Measurements from ENCODE around the gene SNAI1.

DNA sequence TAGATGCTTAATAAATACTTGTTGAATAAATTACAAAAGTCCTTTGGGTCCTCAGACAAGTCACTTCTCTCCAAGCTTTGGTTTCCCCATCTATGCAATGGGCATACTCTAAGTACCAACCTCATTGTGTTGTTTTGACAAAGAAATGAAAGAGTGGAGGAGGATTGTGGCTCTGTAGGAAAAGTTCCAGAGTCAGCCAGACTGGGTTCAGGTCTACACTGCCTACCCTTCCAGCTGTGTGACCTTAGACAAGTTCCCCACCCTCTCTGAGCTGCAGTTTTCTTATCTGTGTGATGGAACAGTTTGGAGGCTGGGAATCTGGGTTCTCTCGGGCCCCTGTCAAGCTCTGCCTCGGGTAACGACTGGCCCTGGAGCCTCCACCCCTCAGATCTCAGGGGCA, 53.9 kb downstream of the SNAI1 start:
- TF ChIP-seq, protein P1, sequence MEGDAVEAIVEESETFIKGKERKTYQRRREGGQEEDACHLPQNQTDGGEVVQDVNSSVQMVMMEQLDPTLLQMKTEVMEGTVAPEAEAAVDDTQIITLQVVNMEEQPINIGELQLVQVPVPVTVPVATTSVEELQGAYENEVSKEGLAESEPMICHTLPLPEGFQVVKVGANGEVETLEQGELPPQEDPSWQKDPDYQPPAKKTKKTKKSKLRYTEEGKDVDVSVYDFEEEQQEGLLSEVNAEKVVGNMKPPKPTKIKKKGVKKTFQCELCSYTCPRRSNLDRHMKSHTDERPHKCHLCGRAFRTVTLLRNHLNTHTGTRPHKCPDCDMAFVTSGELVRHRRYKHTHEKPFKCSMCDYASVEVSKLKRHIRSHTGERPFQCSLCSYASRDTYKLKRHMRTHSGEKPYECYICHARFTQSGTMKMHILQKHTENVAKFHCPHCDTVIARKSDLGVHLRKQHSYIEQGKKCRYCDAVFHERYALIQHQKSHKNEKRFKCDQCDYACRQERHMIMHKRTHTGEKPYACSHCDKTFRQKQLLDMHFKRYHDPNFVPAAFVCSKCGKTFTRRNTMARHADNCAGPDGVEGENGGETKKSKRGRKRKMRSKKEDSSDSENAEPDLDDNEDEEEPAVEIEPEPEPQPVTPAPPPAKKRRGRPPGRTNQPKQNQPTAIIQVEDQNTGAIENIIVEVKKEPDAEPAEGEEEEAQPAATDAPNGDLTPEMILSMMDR (IDR thresholded peaks at IDR 0.05) = no peak
- no peak for TF ChIP-seq POLR2A (IDR thresholded peaks at IDR 0.05)

Measured in Peyer's patch (tissue), 4 donors.